UCSD-AML1 (cell line): ENCODE measurements around the gene TNN.
"Not testable (repeated sequence)": the region's sequence is repeated elsewhere in the genome, so short reads cannot be mapped to it uniquely, and the experiment has no call there.

Experiments used
- DNase-seq: peaks from one replicate; lab custom pipeline; 2025; ENCODE audit not compliant: unreplicated experiment; lab: John Stamatoyannopoulos, UW

TNN gene, protein sequence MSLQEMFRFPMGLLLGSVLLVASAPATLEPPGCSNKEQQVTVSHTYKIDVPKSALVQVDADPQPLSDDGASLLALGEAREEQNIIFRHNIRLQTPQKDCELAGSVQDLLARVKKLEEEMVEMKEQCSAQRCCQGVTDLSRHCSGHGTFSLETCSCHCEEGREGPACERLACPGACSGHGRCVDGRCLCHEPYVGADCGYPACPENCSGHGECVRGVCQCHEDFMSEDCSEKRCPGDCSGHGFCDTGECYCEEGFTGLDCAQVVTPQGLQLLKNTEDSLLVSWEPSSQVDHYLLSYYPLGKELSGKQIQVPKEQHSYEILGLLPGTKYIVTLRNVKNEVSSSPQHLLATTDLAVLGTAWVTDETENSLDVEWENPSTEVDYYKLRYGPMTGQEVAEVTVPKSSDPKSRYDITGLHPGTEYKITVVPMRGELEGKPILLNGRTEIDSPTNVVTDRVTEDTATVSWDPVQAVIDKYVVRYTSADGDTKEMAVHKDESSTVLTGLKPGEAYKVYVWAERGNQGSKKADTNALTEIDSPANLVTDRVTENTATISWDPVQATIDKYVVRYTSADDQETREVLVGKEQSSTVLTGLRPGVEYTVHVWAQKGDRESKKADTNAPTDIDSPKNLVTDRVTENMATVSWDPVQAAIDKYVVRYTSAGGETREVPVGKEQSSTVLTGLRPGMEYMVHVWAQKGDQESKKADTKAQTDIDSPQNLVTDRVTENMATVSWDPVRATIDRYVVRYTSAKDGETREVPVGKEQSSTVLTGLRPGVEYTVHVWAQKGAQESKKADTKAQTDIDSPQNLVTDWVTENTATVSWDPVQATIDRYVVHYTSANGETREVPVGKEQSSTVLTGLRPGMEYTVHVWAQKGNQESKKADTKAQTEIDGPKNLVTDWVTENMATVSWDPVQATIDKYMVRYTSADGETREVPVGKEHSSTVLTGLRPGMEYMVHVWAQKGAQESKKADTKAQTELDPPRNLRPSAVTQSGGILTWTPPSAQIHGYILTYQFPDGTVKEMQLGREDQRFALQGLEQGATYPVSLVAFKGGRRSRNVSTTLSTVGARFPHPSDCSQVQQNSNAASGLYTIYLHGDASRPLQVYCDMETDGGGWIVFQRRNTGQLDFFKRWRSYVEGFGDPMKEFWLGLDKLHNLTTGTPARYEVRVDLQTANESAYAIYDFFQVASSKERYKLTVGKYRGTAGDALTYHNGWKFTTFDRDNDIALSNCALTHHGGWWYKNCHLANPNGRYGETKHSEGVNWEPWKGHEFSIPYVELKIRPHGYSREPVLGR (N-terminal part only)

GRCh38 chr1:175067362-175068106 is at the start of gene TNN:
TNN (plus strand) TSS chr1:175067833; CDS start chr1:175077419, 9,586 bp downstream.
- no peak for DNase-seq

- DNase-seq, result no peak
Measured at GRCh38 chr1:175019524-175019923, 48.1 kb upstream of the TNN start.

DNA sequence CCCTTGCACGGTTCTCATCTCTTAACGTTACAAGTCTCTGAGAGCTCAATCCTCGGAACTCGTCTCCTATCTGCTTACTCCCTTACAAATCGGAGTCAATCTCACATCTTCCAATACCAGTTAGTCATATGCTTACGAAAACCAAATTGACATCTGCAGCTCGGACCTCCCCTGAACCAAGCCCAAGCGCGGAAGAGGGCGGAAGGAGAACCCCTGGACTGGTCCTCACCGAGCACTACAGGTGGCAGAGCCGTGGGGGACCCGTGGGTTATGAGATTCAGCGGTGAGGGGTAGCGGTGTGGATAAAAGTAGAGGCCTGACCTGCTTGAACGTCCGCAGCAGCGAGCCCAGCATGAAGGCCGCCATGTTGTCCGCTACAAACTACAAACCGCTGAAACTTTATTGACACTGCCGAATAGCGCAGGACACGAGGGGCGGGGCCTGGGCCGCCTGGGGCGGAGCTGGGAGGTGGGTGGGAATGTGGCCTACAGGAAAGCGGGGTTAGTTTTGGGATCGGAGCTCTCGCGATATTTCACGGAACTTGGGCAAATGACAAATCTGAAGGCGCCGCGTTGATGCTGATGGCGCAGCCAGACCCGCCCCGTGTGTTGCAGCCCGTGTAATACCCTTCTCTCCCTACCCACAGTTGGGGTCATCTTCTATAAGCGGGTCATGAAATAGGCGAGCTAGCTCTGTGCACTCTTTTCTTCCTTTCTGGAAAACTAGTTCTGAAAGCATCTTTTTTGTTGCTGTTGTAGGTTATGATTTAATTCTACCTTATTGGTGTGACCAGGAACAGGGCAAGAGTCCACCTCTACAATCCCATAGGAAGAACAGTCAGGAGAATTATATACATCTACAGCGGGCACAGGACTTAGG is 44.4 kb upstream of the TNN start, which contains the start of gene MRPS14:
Gene MRPS14, minus strand, starts transcription at position 383 of the 879 bp plus-strand sequence. Its CDS starts 17 bp downstream, at position 366.
- DNase-seq, result peak; percentile 96

GRCh38 chr1:175023922-175024242 is 43.8 kb upstream of the TNN start:
- DNase-seq, result not testable (repeated sequence)

DNA sequence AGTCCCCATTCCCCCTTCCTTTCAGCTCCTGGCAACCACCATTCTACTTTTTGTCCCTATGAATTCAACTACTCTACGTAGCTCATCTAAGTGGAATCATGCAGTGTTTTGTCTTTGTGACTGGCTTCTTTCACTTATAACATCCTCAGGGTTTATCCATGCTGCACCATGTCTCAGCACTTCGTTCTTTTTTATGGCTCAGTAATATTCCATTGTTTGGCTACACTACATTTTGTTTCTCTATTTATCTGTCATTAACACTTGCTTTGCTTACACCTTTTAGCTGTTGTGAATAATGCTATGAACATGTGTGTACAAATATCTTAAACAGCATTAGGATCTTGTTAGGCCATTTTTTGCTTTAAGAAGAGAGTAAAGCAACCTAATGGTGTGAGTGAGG is 42.9 kb upstream of the TNN start:
- DNase-seq, result no peak

DNA sequence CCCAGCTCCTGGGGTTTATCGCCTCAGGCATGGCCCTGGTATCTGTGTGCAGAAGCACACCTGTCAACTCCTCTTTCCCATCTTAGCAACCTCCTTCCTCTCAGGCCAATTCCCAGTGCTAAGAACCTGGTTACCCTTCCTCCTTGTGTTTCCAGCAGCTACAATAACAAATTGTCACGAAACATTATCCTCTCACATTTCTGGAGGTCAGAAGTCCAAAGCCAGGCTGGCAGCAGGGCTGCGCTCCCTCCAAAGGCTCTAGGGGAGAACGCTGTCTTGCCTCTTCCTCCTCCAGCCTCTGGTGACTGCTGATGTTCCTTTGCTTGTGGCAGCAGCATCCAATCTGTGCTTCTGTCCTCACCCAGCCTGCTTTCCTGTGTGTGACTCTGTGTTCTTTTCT is 33.7 kb upstream of the TNN start:
- no peak for DNase-seq

DNA sequence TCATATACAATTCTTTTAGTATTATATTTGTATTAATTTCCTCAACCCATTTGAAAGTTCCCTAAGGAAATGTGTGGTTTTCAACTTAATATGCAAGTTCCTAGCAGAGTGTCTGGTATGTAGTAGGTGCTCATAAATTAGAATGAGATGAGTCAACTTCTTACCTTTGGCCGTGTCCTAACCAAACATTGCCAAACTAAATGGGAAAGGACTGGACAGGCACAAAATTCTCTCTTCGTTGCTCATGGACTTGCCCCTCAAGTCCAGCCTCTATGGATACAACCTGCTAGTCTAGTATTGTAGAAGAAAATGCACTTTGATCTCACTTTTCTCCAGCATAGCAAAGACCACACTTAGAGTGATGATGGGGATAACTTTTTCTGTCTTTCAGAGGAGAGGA is 32.9 kb upstream of the TNN start:
- no peak for DNase-seq

DNA sequence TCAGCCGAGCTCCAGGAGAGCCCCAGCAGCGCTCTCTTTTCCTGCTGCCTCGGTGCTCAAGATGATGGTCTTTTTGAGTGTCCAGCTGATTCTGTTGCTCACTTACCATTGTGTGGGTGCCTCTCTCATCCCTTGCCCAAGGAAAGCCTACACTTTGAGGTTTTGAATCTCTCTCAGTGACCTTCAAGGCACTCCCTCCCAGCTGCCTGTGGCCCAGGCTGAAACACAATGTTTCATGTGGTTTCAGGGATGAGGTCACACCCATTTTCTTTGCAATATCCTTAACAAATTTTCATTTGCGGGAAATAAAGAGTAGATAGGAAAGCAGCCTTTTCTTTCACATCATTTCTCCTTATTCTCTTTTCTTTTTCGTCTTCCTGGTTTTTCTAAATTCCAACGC is 31.8 kb upstream of the TNN start:
- no peak for DNase-seq

DNA sequence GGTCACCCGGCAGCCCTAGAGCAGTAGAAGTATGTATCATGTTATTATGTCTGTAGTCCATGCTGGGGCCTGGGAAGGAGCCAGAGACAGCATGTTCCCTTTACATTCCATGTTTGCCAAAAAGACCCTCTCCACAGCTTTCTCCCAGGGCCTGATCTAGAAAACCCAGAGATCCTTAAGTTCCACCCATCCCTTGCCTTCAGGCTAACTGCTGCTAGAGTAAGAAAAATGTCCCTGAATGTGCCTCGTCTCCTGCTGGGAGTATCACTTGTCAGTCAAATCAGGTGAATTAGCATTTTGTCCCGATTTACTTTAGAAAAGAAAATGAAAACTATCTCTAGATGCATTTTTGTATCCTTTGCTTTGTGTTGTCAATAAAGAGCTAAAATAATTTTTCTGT is 31.2 kb upstream of the TNN start:
- DNase-seq, result no peak

- no peak for DNase-seq
Measured at GRCh38 chr1:175037416-175037815, 30.2 kb upstream of the TNN start.

DNA sequence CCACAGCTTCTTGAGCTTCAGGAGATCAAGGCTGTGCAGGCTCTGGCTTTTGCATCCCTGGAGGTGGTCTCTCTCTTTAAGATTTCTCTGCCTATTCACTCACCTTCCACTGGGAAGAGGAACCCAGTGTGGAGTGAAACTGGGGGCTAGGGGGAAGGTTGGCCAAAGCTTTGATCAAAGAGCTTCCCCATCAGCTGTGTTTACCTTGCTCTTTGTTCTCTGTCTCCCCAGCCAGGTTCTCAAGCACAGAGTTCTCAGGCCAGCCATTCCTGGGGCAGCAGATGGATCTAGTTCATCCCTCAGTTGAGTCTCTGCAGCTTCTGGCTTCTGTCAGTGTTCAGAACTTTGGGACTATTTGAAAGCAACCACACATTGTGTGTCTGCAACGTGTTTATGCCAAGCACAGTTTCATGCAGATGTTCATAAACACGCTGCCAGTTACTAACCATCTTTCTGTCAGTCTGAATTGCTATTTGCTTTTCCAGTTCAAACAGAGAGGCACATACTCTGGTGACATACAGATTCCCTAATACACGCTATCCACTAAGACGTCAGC is 27.2 kb upstream of the TNN start:
- DNase-seq, result no peak

DNA sequence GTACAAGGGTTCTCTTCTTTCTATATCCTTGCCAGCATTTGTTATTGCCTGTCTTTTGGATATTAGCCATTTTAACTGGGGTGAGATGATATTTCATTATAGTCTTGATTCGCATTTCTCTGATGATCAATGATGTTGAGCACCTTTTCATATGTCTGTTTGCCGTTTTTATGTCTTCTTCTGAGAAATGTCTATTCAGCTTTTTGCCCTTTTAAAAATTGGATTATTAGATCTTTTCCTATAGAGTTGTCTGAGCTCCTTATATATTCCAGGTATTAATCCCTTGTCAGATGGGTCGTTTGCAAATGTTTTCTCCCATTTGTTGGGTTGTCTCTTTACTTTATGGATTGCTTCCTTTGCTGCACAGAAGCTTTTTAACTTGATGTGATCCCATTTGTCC is 25.0 kb upstream of the TNN start:
- no peak for DNase-seq

DNA sequence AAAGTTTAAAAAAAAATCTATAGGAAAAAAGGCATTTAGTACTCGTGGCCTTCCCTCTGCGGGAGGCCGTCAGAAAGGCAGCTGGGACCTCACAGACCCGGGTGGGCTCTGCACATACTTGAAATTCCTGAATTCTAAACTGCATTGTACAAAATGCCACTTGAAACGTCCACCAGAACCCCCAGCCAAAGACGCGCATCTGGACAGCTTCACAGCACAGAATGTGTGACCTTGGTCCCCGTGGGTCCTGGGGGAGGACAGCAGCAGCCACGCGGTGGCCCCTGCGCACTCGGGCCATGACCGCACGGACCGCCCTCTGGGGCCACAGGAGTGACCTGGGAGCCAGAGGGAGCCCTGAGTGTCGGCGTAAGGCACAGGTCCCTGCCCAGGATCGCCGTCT is 23.8 kb upstream of the TNN start:
- no peak for DNase-seq

DNA sequence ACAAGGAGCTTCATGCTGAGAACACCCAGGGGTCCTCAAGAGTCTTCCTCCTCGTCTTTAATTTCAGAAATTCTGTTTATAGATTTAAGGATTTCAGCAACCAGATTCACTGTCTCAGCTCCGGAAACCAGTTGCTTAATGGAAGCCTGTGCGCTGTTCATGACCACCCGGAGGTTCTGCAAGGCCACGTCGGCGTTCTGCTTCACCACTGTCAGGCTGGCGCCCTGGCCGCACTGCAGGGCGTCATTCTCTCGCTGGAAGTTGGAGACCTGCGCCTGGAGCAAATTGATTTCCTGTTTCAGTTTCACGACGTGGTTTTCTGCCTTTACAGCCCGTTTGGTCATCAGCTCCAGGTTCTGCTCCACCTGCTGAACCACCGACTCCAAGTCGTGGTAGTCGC is 23.0 kb upstream of the TNN start:
- DNase-seq, result not testable (repeated sequence)

- DNase-seq, result no peak
Measured at GRCh38 chr1:175045097-175045496, 22.5 kb upstream of the TNN start.

DNA sequence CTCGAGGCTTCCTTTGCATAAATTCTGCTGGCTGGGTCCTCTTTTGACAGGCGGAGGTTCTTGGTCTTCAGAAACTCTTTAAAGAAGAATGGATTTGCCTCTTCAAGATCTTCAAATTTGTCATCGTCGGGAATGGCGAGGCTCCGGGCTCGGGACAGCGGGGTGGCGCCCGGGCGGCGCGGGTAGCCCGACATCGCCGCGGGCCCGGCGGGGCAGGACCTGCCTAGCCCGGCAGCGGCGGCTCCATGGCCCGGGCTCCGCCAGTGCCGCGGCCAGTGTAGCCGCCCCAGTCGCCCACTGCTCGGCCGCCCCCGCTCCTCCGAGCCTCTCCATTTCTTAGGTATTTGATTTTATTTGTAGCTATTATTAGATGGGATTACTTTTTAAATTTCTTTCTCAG is 22.1 kb upstream of the TNN start:
- no peak for DNase-seq

- DNase-seq, result no peak
Measured at GRCh38 chr1:175050992-175051391, 16.6 kb upstream of the TNN start.

DNA sequence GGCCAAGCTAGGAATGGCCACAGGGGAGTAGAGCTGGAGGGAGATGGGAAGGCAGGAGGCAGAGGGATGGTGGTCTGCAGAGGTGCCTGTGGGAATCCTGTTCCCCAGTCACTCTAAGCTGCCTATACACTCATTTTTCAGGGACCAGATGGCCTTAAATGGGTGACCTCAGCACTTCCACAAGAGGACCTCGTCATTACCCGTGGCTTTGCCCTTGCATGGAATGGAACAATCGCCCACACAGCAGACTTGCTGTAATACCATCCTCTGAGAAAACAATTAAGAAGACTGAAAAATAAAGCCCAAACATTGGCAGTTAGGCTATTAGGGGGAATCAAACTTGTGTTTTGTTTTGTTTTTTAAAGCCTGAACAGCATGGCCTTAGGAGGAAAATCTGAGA is 12.9 kb upstream of the TNN start:
- no peak for DNase-seq

- DNase-seq, result no peak
Measured at GRCh38 chr1:175062339-175062738, 5.3 kb upstream of the TNN start.
